NT2/D1 (cell line): ENCODE measurements around the gene BTBD17.

Experiments used
- YY1 ChIP-seq: IDR thresholded peaks from 2 replicates; pipeline ENCODE4 v1.6.1; 2011; ENCODE audit not compliant: insufficient read length, insufficient read depth
- ZNF274 ChIP-seq: IDR thresholded peaks from 2 replicates; pipeline ENCODE4 v1.6.1; 2011; ENCODE audit warnings: mild to moderate bottlenecking, low read depth, low read length

- no peak for TF ChIP-seq ZNF274
- no peak for TF ChIP-seq YY1
Measured at GRCh38 chr17:74325743-74326379, 35.8 kb downstream of the BTBD17 start, which contains the start of gene KIF19.
